Large intestine (tissue), 12 donors: ENCODE measurements around the gene TMOD2. TPM values are rescaled to one million over a fixed set of nuclear protein-coding genes. Genes with fewer than 3 reads are reported as not detected.
A peak's percentile ranks its signal among the peaks of the same experiment; 100 is the strongest.

ENCODE experiments used
- DNase-seq, 2 donors: peaks; one replicate each; pipeline versions ENCODE4 v3.0.0 to v3.0.0-alpha.2; 2013
- H3K27ac ChIP-seq: one replicate; pipeline ENCODE4 v1.5.1; 2013; ENCODE audit warnings: low read length
- H3K27me3 ChIP-seq: 2 replicates; pipeline ENCODE4 v1.6.1; 2013; ENCODE audit warnings: low read length; ENCODE audit not compliant: control insufficient read depth, insufficient read depth
- H3K36me3 ChIP-seq: 2 replicates; pipeline ENCODE4 v1.6.1; 2013; ENCODE audit warnings: low read length; ENCODE audit not compliant: control insufficient read depth, insufficient read depth
- H3K4me1 ChIP-seq: one replicate; pipeline ENCODE4 v1.6.1; 2013; ENCODE audit warnings: low read length; ENCODE audit not compliant: control insufficient read depth, insufficient read depth
- H3K4me3 ChIP-seq: one replicate; pipeline ENCODE4 v1.5.1; 2013; ENCODE audit warnings: low read length
- H3K9me3 ChIP-seq: one replicate; pipeline ENCODE4 v1.6.1; 2013; ENCODE audit warnings: mild to moderate bottlenecking, low read depth, low read length, moderate library complexity; ENCODE audit not compliant: control insufficient read depth
- WGBS: methylation state at CpG from one replicate; pipeline ENCODE4 v1.1.5; 2013; ENCODE audit warnings: low lambda C conversion rate; ENCODE audit not compliant: insufficient coverage; 5-methylcytosine and 5-hydroxymethylcytosine counted together
- long read RNA-seq, 11 donors: transcript quantifications; one replicate each; lab custom pipeline, GENCODE V29; 2026
- polyA plus RNA-seq: library from polyadenylated mRNA; unstranded; fragments of 120-200 nt; gene quantifications from one replicate; pipeline ENCODE4 v1.2.1, GENCODE V29; 2013

The TMOD2 gene
- 12.4 TPM for polyA plus RNA-seq
- long read RNA-seq, donor 1, full-length matches to known transcripts = 2 of 2 reads
- long read RNA-seq, donor 1, partial matches to known transcripts = 0 of 2 reads
- long read RNA-seq, donor 1, other reads (novel, unspliced or antisense) = 0 of 2 reads
- long read RNA-seq, donor 2, full-length matches to known transcripts = 1 of 1 reads
- long read RNA-seq, donor 2, partial matches to known transcripts = 0 of 1 reads
- long read RNA-seq, donor 2, other reads (novel, unspliced or antisense) = 0 of 1 reads
- long read RNA-seq, donor 3 = 0 reads
- long read RNA-seq, donor 4 = 0 reads
- long read RNA-seq, donor 5, full-length matches to known transcripts = 4 of 4 reads
- long read RNA-seq, donor 5, partial matches to known transcripts = 0 of 4 reads
- long read RNA-seq, donor 5, other reads (novel, unspliced or antisense) = 0 of 4 reads
- long read RNA-seq, donor 6, full-length matches to known transcripts = 1 of 1 reads
- long read RNA-seq, donor 6, partial matches to known transcripts = 0 of 1 reads
- long read RNA-seq, donor 6, other reads (novel, unspliced or antisense) = 0 of 1 reads
- long read RNA-seq, donor 7, full-length matches to known transcripts = 3 of 3 reads
- long read RNA-seq, donor 7, partial matches to known transcripts = 0 of 3 reads
- long read RNA-seq, donor 7, other reads (novel, unspliced or antisense) = 0 of 3 reads
- long read RNA-seq, donor 8, full-length matches to known transcripts = 2 of 2 reads
- long read RNA-seq, donor 8, partial matches to known transcripts = 0 of 2 reads
- long read RNA-seq, donor 8, other reads (novel, unspliced or antisense) = 0 of 2 reads
- long read RNA-seq, donor 9, full-length matches to known transcripts = 1 of 1 reads
- long read RNA-seq, donor 9, partial matches to known transcripts = 0 of 1 reads
- long read RNA-seq, donor 9, other reads (novel, unspliced or antisense) = 0 of 1 reads
- long read RNA-seq, donor 10 = 0 reads
- long read RNA-seq, donor 11, full-length matches to known transcripts = 3 of 3 reads
- long read RNA-seq, donor 11, partial matches to known transcripts = 0 of 3 reads
- long read RNA-seq, donor 11, other reads (novel, unspliced or antisense) = 0 of 3 reads

DNA sequence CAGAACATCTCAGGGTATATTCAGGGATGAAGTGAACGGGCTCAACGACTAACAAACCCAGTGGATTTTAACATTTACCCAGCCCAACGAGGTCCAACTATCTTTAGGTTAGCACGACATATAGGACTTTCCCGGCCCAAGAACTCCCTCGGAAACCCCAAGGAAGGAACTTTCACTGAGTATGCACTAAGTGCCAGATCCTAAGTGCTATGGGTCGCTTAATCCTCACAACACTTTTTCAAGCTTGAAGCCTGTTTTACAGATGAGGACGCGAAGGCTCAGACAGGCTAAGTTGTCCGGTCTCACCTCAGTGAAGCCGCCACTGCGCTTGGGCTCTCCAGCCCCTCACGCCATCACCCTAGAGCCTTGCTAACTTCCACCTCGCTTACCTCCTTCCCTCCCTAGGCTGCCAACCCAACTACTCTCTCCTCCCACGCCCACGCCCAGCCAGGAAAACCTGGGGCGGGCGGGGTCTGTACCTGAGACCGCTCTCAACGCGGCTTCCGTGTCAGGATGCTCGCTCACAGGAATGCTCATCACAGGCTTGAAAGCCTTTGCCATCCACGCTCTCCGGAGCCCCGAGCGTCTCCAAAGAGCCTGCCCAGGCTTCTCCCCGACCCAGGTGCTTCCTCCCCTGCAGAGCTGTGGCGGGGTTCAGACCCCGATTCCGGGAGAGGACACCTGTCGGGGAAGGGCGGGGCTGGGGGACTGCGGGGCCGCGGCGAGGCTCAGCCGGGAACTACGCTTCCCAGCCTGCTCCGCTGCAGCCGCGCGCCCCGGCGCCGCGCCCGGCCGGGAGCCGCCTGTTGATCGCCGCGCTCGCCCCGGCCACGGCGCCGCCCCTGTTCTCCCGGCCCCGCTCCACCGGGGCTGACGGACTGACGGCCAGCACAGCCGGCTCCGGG is at the start of gene TMOD2:
TSS of gene TMOD2 (plus strand) at position 806 of the 905 bp plus-strand sequence. CDS start 14,845 bp downstream, outside the sequence.
- H3K4me1 ChIP-seq = no peaks in the 10 kb centered on the region
- peak; percentile 42 to 77 for DNase-seq
- H3K27ac ChIP-seq = no peak within 1 kb of the TSS
- peak within 1 kb of the TSS; percentile 49 for H3K4me3 ChIP-seq
- peaks cover 18% of the 10 kb centered on the region for H3K27me3 ChIP-seq
- H3K9me3 ChIP-seq = no peaks in the 10 kb centered on the region
- WGBS = 0% methylated on average over 4 of the region's 65 CpGs
- no peaks in the 10 kb centered on the region for H3K36me3 ChIP-seq

- H3K4me1 ChIP-seq = no peaks in the 10 kb centered on the region
- no peak overlapping the region for H3K4me3 ChIP-seq
- no peaks in the 10 kb centered on the region for H3K27me3 ChIP-seq
- H3K27ac ChIP-seq = no peak overlapping the region
- H3K9me3 ChIP-seq = no peaks in the 10 kb centered on the region
- H3K36me3 ChIP-seq = no peaks in the 10 kb centered on the region
- no peak for DNase-seq
- no CpG with 5 or more reads among the region's 1 CpG for WGBS
Observed at GRCh38 chr15:51702710-51703109, 48.7 kb upstream of the TMOD2 start.

- Histone ChIP-seq H3K36me3 (no peaks in the 10 kb centered on the region), H3K9me3 (no peaks in the 10 kb centered on the region), H3K27ac (no peak overlapping the region), H3K4me1 (peaks cover 3% of the 10 kb centered on the region), H3K4me3 (no peak overlapping the region), H3K27me3 (no peaks in the 10 kb centered on the region)
- peak in 1 of 2 donors; percentile 34 for DNase-seq
- 83% methylated on average over 1 of the region's 5 CpGs for WGBS
Observed at GRCh38 chr15:51706291-51706690, 45.1 kb upstream of the TMOD2 start.

DNA sequence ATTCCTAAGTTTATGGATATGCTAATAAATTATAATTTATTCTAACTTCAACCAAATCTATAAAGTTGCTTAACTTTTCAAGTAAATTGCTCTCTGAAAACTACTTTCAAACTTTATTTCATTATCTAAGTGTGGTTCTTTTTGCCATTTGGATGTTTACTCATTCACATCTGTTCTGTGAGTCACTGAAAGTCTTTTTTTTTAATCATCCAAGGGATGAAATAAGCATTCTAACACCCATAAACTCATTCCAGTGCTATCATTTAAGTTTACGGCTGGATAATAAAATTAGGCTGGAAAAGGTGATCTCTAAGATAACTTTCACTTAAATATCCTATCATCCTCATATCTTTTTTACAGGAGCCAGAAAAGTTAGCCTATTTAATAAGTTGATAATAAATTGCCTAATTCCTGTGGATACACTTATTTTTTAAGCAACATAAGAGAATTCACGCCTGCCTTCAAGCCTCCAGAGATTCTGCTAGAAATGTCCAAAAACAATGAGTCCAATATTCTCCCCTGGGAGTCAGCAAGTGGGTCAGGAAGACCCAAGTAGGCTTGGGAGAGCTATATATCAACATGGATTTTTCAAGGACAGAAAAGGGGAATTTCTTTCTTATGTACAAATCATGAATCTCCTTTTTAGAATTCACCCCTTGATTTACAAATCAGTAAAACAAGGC is 44.3 kb upstream of the TMOD2 start:
- no peak for DNase-seq
- Histone ChIP-seq H3K9me3 (no peaks in the 10 kb centered on the region), H3K36me3 (no peaks in the 10 kb centered on the region), H3K27me3 (no peaks in the 10 kb centered on the region), H3K27ac (peak overlapping the region; percentile 16), H3K4me1 (peaks cover 3% of the 10 kb centered on the region), H3K4me3 (no peak overlapping the region)
- no CpG with 5 or more reads among the region's 2 CpGs for WGBS

DNA sequence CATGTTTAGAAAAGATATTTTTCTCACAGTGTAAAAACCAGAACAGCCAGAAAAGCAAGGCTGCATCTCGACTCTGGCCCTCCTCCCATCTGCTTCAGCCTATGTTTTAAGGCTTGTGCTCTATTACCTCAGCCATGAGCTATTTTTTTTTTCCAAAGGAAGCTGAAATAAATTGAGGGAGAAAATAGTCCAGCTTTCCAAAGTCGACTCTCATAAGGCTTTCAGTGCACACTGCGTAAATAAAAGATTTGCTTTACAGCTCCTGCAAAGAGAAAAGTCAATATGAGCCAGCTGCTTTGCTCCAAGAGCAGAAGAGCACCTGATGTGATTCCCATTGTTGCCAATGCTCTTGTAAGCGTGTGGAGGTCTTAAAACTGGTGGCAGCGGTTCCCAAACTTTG is 43.4 kb upstream of the TMOD2 start:
- H3K27me3 ChIP-seq = no peaks in the 10 kb centered on the region
- no CpG with 5 or more reads among the region's 5 CpGs for WGBS
- H3K9me3 ChIP-seq = no peaks in the 10 kb centered on the region
- peak overlapping the region; percentile 41 for H3K27ac ChIP-seq
- H3K36me3 ChIP-seq = no peaks in the 10 kb centered on the region
- H3K4me1 ChIP-seq = peaks cover 3% of the 10 kb centered on the region
- DNase-seq = peak; percentile 66 to 73
- H3K4me3 ChIP-seq = no peak overlapping the region

GRCh38 chr15:51709031-51709430 is 42.4 kb upstream of the TMOD2 start:
- Histone ChIP-seq H3K9me3 (no peaks in the 10 kb centered on the region), H3K27me3 (no peaks in the 10 kb centered on the region), H3K27ac (no peak overlapping the region), H3K4me1 (peaks cover 3% of the 10 kb centered on the region), H3K4me3 (no peak overlapping the region), H3K36me3 (no peaks in the 10 kb centered on the region)
- no CpG with 5 or more reads among the region's 5 CpGs for WGBS
- DNase-seq = no peak

DNA sequence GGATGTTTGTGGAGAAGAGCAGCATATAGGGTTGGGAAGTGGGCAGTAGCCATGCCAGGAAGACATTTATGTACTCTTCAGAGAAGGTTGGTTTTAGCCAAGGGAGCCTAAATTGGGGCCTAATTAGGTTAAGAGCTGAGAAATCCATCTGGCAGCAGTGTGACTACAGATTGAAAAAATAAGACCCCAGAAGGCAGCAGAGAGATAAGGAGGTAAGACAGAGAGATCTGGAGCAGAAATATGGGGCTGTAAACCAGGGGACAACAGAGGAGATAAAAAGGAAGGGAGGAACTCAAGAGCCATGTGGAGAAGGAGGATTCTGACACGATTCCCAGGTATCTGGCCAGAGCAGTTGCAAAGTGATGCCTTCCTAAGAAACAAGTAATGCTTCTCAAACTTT is 37.2 kb upstream of the TMOD2 start:
- Histone ChIP-seq H3K36me3 (no peaks in the 10 kb centered on the region), H3K4me3 (no peak overlapping the region), H3K27ac (no peak overlapping the region), H3K4me1 (peaks cover 34% of the 10 kb centered on the region), H3K27me3 (no peaks in the 10 kb centered on the region), H3K9me3 (no peaks in the 10 kb centered on the region)
- no peak for DNase-seq
- no CpG with 5 or more reads among the region's 1 CpG for WGBS

DNA sequence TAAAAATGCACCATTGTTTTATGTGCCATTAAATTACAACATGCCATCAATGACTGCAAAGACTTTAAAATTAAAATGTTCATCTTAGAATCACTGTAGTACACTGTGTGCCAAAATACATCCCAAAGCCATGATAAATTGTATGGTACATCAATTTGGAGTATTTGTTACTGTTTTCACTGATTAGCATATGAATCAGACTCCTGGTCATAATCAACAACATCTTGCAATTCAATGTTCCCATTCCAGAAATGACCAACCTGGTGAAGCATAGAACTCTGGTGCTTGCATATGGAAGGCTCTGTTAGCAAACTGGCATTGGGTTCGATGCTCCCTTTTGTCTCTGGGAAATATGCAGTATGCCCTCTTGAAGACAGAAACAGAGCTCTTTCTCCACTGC is 36.5 kb upstream of the TMOD2 start:
- Histone ChIP-seq H3K4me1 (peaks cover 37% of the 10 kb centered on the region), H3K27ac (no peak overlapping the region), H3K9me3 (no peaks in the 10 kb centered on the region), H3K4me3 (no peak overlapping the region), H3K36me3 (no peaks in the 10 kb centered on the region), H3K27me3 (no peaks in the 10 kb centered on the region)
- WGBS = no CpG with 5 or more reads among the region's 1 CpG
- no peak for DNase-seq

DNA sequence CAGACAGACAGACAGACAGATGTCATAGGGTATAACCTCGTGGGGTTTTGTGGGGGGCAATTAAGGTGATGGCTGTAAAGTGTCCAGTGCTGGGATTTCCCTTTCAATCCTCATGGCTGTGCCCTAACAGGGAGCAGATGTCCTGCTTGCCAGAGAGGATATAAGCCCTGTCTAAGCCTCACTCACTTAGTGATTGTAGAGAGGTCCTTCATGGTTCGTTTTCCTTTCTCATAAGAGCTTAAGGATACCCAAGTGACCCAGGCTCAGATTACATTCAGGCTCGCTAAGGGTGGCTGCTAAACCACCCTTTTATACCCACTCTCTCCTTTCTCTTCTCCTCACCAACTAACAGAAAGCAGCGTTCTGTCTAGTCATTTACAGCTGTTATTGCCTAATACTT is 33.2 kb upstream of the TMOD2 start:
- peaks cover 45% of the 10 kb centered on the region for H3K4me1 ChIP-seq
- H3K27ac ChIP-seq = peak overlapping the region; percentile 33
- WGBS = no CpG with 5 or more reads among the region's 4 CpGs
- H3K9me3 ChIP-seq = peaks cover 5% of the 10 kb centered on the region
- peak in 1 of 2 donors; percentile 56 for DNase-seq
- no peaks in the 10 kb centered on the region for H3K27me3 ChIP-seq
- no peaks in the 10 kb centered on the region for H3K36me3 ChIP-seq
- H3K4me3 ChIP-seq = no peak overlapping the region
